ENCODE measurements around the gene PHLDB3.
"Not testable (repeated sequence)": the region's sequence is repeated elsewhere in the genome, so short reads cannot be mapped to it uniquely, and the experiment has no call there.

The PHLDB3 gene

DNA sequence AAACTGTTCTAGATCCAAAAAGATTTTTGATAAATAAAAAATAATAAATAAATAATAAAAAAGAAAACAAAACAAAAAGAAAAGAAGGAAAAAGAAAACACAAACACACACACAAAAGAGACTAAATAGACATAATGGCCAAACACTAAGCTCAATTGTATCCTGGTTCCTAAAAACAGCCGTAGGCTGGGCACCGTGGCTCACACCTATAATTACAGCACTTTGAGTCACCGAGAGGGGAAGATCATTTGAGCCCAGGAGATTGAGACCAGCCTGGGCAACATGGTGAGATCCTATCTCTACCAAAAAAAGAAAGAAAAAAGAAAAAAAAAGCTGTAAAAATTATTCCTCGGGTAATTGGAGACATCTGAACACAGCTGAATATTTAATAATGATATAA is 13.5 kb upstream of the PHLDB3 start:
- TF ChIP-seq, protein P1, sequence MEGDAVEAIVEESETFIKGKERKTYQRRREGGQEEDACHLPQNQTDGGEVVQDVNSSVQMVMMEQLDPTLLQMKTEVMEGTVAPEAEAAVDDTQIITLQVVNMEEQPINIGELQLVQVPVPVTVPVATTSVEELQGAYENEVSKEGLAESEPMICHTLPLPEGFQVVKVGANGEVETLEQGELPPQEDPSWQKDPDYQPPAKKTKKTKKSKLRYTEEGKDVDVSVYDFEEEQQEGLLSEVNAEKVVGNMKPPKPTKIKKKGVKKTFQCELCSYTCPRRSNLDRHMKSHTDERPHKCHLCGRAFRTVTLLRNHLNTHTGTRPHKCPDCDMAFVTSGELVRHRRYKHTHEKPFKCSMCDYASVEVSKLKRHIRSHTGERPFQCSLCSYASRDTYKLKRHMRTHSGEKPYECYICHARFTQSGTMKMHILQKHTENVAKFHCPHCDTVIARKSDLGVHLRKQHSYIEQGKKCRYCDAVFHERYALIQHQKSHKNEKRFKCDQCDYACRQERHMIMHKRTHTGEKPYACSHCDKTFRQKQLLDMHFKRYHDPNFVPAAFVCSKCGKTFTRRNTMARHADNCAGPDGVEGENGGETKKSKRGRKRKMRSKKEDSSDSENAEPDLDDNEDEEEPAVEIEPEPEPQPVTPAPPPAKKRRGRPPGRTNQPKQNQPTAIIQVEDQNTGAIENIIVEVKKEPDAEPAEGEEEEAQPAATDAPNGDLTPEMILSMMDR (IDR thresholded peaks at IDR 0.05; ENCODE audit: low read depth, low read length, missing control alignments) = no peak
- no peak overlapping the region for H3K4me3 ChIP-seq (ENCODE audit: low read depth, low read length)
- DNase-seq (ENCODE audit: low read depth) = no peak

DNA sequence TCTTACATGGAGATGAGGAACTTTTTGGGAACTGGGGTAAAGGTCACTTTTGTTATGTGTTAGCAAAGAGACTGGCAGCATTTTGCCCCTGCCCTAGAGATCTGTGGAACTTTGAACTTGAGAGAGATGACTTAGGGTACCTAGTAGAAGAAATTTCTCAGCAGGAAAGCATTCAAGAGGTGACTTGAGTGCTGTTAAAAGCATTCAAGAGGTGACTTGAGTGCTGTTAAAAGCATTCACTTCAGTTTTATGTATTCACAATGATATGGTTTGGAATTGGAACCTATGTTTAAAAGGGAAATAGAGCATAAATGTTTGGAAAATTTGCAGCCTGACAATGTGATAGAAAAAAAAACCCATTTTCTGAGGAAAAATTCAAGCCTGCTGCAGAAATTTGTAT is 7.9 kb upstream of the PHLDB3 start:
- DNase-seq (ENCODE audit: low read depth); H3K4me3 ChIP-seq (ENCODE audit: low read depth, low read length): not testable (repeated sequence)

DNA sequence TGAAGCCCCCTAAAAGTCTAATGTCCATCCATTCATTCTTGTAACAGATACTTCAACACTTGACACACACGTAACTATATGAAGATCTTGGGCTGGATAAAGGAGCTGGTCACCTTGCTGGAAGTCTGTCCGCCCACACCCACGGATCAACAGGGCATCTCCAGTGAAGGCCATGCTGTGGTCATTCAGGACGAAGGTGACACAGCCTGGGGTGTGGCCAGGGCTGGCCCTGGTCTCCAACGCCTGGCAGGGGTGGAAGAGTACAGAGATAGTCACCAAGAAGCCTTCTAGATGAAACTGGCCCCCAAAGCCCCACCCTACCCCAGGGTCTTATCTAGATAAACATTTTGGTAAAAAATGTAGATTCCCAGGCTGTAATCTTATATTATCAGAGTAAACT is 6.8 kb upstream of the PHLDB3 start:
- TF ChIP-seq, protein P1 (IDR thresholded peaks at IDR 0.05; ENCODE audit: low read depth, low read length, missing control alignments) = no peak
- DNase-seq (ENCODE audit: low read depth) = no peak
- no peak overlapping the region for H3K4me3 ChIP-seq (ENCODE audit: low read depth, low read length)

DNA sequence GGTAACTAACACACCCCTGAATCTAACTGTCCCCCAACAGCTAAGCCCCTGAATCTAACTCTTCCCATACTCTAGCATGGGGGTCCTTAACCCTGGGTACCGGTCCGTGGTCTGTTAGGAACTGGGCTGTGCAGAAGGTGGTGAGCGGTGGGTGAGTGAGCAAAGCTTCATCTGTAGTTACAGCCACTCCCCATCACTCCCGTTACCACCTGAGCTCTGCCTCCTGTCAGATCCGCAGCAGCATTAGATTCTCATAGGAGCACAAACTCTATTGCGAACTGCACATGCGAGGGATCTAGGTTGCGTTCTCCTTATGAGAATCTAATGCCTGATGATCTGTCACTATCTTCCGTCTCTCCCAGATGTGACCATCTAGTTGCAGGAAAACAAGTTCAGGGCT is 6.2 kb upstream of the PHLDB3 start:
- H3K4me3 ChIP-seq (ENCODE audit: low read depth, low read length) = no peak overlapping the region
- DNase-seq (ENCODE audit: low read depth) = no peak
- TF ChIP-seq, protein P1 (IDR thresholded peaks at IDR 0.05; ENCODE audit: low read depth, low read length, missing control alignments) = no peak

DNA sequence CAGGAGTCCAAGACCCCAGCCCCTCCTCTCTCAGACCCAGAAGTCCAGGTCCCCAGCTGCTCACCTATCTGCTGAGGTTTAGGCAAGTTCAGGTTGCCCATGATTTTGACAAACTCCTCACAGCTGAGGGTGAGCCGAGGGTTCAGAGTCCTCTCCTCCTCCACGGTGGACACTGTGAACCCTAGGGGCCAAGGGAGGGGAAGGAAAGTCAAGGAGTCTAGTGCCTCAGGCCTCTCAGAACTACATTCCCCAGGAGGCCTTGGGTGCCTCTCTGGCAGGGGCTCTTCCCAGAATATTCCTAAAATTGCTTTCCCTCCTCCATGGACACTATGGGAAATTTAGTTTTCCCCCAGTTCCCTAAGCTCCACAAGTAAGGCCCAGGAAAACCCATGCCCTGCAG is 3.3 kb upstream of the PHLDB3 start:
- TF ChIP-seq, protein P1 (IDR thresholded peaks at IDR 0.05; ENCODE audit: low read depth, low read length, missing control alignments) = no peak

DNA sequence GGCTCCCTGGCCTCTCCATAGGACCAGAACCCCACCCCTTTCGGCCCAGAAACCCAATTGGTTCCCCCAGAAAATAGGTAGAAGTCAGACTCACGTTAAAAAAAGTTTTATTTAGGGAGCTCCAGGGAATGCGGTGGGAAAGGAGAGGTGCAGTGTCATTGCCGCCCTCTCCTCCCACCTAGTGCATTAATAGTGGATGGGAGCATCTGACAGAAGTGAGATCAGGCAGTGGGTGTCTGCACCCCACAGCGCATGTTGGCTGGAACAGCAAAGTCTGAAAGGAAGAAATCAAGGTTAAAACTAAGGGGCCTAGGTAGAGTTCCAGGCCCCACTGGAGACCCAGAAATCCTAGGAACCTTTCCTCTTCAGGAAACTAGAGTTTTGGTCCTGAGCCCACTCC is 2.1 kb upstream of the PHLDB3 start:
- TF ChIP-seq, protein P1 (IDR thresholded peaks at IDR 0.05; ENCODE audit: low read depth, low read length, missing control alignments) = no peak

More for the DNA sequence above, 3.3 kb upstream of the PHLDB3 start:
- no peak overlapping the region for H3K4me3 ChIP-seq (ENCODE audit: low read depth, low read length)
- DNase-seq (ENCODE audit: low read depth) = no peak

DNA sequence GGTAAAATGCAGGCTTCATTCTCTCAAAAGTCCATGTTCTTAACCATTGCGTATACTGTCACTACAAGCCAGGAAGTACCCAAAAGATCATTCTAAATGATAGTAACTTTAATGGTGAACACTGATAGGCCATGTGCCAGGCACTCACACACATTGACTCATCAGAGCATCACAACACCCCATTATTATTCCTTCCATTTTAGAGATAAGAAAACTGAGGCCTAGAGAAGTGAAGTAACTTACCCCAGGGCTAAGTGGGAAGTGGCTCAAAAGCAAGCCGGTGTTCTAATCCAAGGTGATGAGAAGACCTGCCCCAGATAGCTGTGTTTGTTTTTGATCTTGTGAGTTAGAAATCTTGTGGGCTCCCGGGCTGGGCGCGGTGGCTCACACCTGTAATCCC is 1.4 kb upstream of the PHLDB3 start:
- DNase-seq (ENCODE audit: low read depth) = no peak
- no peak overlapping the region for H3K4me3 ChIP-seq (ENCODE audit: low read depth, low read length)
- TF ChIP-seq, protein P1 (IDR thresholded peaks at IDR 0.05; ENCODE audit: low read depth, low read length, missing control alignments) = no peak

More for the DNA sequence above, 2.1 kb upstream of the PHLDB3 start:
- H3K4me3 ChIP-seq (ENCODE audit: low read depth, low read length) = no peak overlapping the region
- no peak for DNase-seq (ENCODE audit: low read depth)

DNA sequence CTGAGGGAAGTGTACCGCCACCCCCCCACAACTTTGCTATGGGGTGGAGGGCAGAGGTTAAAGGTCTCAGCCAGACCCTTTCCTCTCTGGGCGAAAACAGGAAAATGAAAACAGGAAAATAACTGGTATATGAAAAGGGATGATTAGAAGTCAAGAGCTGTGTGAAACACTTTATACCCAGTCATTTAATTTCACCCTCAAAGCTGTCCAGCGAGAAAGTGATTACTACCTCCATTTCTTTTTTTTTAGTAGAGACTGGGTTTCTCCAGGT is 575 bp upstream of the PHLDB3 start:
- DNase-seq (ENCODE audit: low read depth) = no peak
- peak overlapping the region; percentile 67; the same call in 1 of the 2 replicates for H3K4me3 ChIP-seq (ENCODE audit: low read depth, low read length)
- TF ChIP-seq, protein P1 (IDR thresholded peaks at IDR 0.05; ENCODE audit: low read depth, low read length, missing control alignments) = no peak

All from GM12864 (cell line).